PC-3 (cell line): ENCODE data around the gene GMDS.

Experiments used
- CTCF ChIP-seq: fragments of 300-600 bp; sonication (generic); conservative IDR thresholded peaks from 2 replicates; pipeline ENCODE4 v1.5.1; 2017; ENCODE audit warnings: antibody characterized with exemption, low read depth, mild to moderate bottlenecking, low read length
- EZH2 ChIP-seq: fragments of 300-600 bp; sonication (generic); IDR thresholded peaks from one replicate; pipeline ENCODE4 v1.6.1; 2017; ENCODE audit warnings: antibody characterized with exemption, mild to moderate bottlenecking, low read length; ENCODE audit not compliant: unreplicated experiment

- TF ChIP-seq EZH2 (no peak), CTCF (no peak)
Observed at GRCh38 chr6:1633366-1634021, 611.9 kb downstream of the GMDS start.
